ENCODE data around the gene CACNA1S. TPM values are rescaled to one million over a fixed set of nuclear protein-coding genes. Genes with fewer than 3 reads are reported as not detected.

Gene CACNA1S
- total RNA-seq (2021) (0.02 to 0.09 TPM (median 0.07 TPM) in 3 replicates), Bru-seq, nascent RNA (percentile 1 among the genes with signal in this experiment)
- long read RNA-seq, experiment 1, result 0 reads
- long read RNA-seq, experiment 2, result 0 reads
- long read RNA-seq, experiment 3, result 0 reads

- ATAC-seq (no peak), DNase-seq (ENCODE audit: low spot score) (no peak)
- ChIA-PET POLR2A (no interaction called here), CTCF (interaction anchor here (0.6 to 8.2 kb wide), 4 partner anchors 26 to 264 kb away, joined by 3 to 124 read pairs (median 32); no protein-coding TSS in a partner anchor)
- TF ChIP-seq NR2C2 (CRISPR knock-in tag; IDR thresholded peaks at IDR 0.05), result no peak
- TF ChIP-seq EMX1 (CRISPR knock-in tag; IDR thresholded peaks at IDR 0.05), result no peak
- TF ChIP-seq KAT7 (CRISPR knock-in tag; IDR thresholded peaks at IDR 0.05; ENCODE audit: borderline replicate concordance), result no peak
- TF ChIP-seq, protein P1, sequence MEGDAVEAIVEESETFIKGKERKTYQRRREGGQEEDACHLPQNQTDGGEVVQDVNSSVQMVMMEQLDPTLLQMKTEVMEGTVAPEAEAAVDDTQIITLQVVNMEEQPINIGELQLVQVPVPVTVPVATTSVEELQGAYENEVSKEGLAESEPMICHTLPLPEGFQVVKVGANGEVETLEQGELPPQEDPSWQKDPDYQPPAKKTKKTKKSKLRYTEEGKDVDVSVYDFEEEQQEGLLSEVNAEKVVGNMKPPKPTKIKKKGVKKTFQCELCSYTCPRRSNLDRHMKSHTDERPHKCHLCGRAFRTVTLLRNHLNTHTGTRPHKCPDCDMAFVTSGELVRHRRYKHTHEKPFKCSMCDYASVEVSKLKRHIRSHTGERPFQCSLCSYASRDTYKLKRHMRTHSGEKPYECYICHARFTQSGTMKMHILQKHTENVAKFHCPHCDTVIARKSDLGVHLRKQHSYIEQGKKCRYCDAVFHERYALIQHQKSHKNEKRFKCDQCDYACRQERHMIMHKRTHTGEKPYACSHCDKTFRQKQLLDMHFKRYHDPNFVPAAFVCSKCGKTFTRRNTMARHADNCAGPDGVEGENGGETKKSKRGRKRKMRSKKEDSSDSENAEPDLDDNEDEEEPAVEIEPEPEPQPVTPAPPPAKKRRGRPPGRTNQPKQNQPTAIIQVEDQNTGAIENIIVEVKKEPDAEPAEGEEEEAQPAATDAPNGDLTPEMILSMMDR (IDR thresholded peaks at IDR 0.05), result no peak
- no peak for TF ChIP-seq E2F4 (CRISPR knock-in tag; IDR thresholded peaks at IDR 0.05; ENCODE audit: borderline replicate concordance, low read depth)
- no peak for TF ChIP-seq TCF7 (CRISPR knock-in tag; IDR thresholded peaks at IDR 0.05; ENCODE audit: low read depth)
- TF ChIP-seq MAX (CRISPR knock-in tag; IDR thresholded peaks at IDR 0.05), result no peak
- TF ChIP-seq GTF2I (CRISPR knock-in tag; conservative IDR thresholded peaks at IDR 0.05), result no peak
- no peak for TF ChIP-seq SP1 (CRISPR knock-in tag; conservative IDR thresholded peaks at IDR 0.05)
- TF ChIP-seq, protein P2, sequence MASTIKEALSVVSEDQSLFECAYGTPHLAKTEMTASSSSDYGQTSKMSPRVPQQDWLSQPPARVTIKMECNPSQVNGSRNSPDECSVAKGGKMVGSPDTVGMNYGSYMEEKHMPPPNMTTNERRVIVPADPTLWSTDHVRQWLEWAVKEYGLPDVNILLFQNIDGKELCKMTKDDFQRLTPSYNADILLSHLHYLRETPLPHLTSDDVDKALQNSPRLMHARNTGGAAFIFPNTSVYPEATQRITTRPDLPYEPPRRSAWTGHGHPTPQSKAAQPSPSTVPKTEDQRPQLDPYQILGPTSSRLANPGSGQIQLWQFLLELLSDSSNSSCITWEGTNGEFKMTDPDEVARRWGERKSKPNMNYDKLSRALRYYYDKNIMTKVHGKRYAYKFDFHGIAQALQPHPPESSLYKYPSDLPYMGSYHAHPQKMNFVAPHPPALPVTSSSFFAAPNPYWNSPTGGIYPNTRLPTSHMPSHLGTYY (CRISPR knock-in tag; IDR thresholded peaks at IDR 0.05), result no peak
- TF ChIP-seq ZNF121 (CRISPR knock-in tag; IDR thresholded peaks at IDR 0.05), result no peak
- TF ChIP-seq PREB (CRISPR knock-in tag; IDR thresholded peaks at IDR 0.05; ENCODE audit: borderline replicate concordance), result no peak
- TF ChIP-seq ZNF396 (CRISPR knock-in tag; IDR thresholded peaks at IDR 0.05; ENCODE audit: borderline replicate concordance), result no peak
- no peak for TF ChIP-seq JUN (CRISPR knock-in tag; IDR thresholded peaks at IDR 0.05)
- TF ChIP-seq FOXP1 (CRISPR knock-in tag; IDR thresholded peaks at IDR 0.05; ENCODE audit: borderline replicate concordance), result no peak
- no peak for TF ChIP-seq HMGA2 (CRISPR knock-in tag; IDR thresholded peaks at IDR 0.05)
- no peak for TF ChIP-seq ATF3 (CRISPR knock-in tag; conservative IDR thresholded peaks at IDR 0.05)
- no peak for TF ChIP-seq CREB1 (CRISPR knock-in tag; IDR thresholded peaks at IDR 0.05)
- TF ChIP-seq, protein P3, sequence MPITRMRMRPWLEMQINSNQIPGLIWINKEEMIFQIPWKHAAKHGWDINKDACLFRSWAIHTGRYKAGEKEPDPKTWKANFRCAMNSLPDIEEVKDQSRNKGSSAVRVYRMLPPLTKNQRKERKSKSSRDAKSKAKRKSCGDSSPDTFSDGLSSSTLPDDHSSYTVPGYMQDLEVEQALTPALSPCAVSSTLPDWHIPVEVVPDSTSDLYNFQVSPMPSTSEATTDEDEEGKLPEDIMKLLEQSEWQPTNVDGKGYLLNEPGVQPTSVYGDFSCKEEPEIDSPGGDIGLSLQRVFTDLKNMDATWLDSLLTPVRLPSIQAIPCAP (CRISPR knock-in tag; IDR thresholded peaks at IDR 0.05), result no peak
- TF ChIP-seq ZNF532 (CRISPR knock-in tag; IDR thresholded peaks at IDR 0.05; ENCODE audit: borderline replicate concordance), result no peak
- no peak within 1 kb of the TSS for H3K27ac Mint-ChIP-seq
- H3K9me3 Mint-ChIP-seq, result no peaks in the 10 kb centered on the region
- H3K4me1 Mint-ChIP-seq, result peaks cover 5% of the 10 kb centered on the region; the same call in 1 of the 2 replicates
- no peaks in the 10 kb centered on the region for H3K36me3 Mint-ChIP-seq
- no peak within 1 kb of the TSS for H3K4me3 Mint-ChIP-seq
- peaks cover 43% of the 10 kb centered on the region for H3K27me3 Mint-ChIP-seq (ENCODE audit: low read depth)
Observed at GRCh38 chr1:201112173-201112731, at the start of gene CACNA1S. Gene CACNA1S (minus strand): TSS chr1:201112426. CDS start chr1:201112339, 87 bp downstream.

All from WTC11 (cell line).